GM19467 (cell line): ENCODE measurements around the gene SPINT2.
"Not testable (repeated sequence)": the region's sequence is repeated elsewhere in the genome, so short reads cannot be mapped to it uniquely, and the experiment has no call there.

Source experiments
- ATAC-seq: cut with Tn5 transposase; IDR thresholded peaks from one replicate; pipeline ENCODE4 v1.9.1; 2021; ENCODE audit warnings: mild to moderate bottlenecking, moderate library complexity; ENCODE audit not compliant: unreplicated experiment

SPINT2 gene

GRCh38 chr19:38318660-38319059 lies 54.3 kb downstream of the SPINT2 start:
- no peak for ATAC-seq

GRCh38 chr19:38319421-38320258 lies 55.3 kb downstream of the SPINT2 start, which contains the start of gene KCNK6:
Gene KCNK6 (plus strand): TSS chr19:38319845. CDS start chr19:38319951, 106 bp downstream.
- ATAC-seq: no peak

- no peak for ATAC-seq
Observed at GRCh38 chr19:38320969-38321339, 56.6 kb downstream of the SPINT2 start.

DNA sequence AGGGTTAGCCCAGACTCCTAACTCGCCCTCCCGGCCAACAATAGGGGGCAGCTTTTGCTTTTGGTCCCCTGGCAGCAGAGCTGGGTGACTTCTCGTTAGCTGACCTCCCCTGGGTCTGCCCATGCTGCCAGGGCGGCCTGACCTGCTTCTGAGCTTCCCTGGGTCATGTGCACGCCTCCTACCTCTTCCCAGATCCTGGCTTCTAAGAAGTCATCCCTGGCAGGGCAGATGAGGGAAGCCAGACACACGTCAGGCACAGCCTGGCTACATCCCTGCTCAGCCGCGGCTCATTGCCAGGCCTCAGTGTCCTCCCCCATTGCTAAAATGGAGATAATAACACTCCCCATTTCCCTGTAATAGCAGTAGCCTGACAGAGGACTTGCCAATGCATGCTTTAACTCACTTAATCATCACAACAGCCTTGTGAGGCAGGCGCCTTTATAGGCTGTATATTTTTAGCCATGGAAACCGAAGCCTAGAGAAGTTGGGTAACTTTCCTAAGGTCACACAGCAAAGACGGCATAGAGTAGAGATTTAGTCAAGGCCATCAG lies 57.3 kb downstream of the SPINT2 start:
- ATAC-seq: no peak

DNA sequence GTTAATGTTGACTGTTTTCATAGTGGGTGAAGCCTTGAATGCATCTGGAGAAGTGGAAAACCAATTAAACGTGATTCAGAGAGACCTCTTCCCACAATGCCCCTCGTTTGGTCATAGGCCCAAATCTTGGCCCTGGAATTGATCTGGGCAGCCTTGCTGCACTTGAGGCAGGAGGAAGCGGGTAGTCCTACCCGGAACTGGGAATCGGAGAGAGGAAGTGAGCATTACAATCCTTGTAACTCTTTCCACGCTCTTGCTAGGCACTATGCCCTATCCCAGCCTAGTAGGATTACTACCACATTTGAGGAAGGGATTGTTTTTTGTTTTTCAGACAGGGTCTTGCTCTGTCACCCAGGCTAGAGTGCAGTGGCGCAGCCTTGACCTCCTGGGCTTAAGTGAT lies 58.9 kb downstream of the SPINT2 start:
- no peak for ATAC-seq

- no peak for ATAC-seq
Observed at GRCh38 chr19:38324431-38324830, 60.1 kb downstream of the SPINT2 start.

- ATAC-seq: no peak
Observed at GRCh38 chr19:38326591-38326990, 62.2 kb downstream of the SPINT2 start.

GRCh38 chr19:38329651-38330050 lies 65.3 kb downstream of the SPINT2 start:
- no peak for ATAC-seq

GRCh38 chr19:38331728-38332127 lies 67.4 kb downstream of the SPINT2 start:
- ATAC-seq: no peak

- no peak for ATAC-seq
Observed at GRCh38 chr19:38333245-38333644, 68.9 kb downstream of the SPINT2 start.

GRCh38 chr19:38335949-38336637 lies 71.7 kb downstream of the SPINT2 start:
- peak; percentile 69 for ATAC-seq

- ATAC-seq: peak; percentile 48
Observed at GRCh38 chr19:38336638-38337359, 72.4 kb downstream of the SPINT2 start.

GRCh38 chr19:38337360-38337653 lies 72.9 kb downstream of the SPINT2 start:
- no peak for ATAC-seq

DNA sequence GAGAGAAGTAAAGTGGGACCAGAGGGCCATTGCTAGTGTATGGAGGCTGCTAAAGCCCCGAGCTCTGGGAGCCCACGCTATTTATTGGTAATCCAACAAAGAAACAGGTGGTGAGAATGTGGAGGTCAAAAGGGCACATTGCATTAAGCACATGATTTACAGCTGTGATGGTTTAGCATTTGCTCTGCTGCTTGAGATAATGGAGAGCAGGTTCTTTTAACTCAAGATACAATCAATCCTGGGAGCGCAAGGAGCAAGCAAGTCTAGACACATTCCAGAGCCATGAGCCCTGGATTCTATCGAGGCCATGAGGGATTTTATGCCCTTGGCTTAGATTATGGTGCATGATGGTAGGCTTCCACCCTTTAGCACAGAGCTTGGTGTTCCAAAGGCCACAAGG lies 74.6 kb downstream of the SPINT2 start:
- not testable (repeated sequence) for ATAC-seq

DNA sequence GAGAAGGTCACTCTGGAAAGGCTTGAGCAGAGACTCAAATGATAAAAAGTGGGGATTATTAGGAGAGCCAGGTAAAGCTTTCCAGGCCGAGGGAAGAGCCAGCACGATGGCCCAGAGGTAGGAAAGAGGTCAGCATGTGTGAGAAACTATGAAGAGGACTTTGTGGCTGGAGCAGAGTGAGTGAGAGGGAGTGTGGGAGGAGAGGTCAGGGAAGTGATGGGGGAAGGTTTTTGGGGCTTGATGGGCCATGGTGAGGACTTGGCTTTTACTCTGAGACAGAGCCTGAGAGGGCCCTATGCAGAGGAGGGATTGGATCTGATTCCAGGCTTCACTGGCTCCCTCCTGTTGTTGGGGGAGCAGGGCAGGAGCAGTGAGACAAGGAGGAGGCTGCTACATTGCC lies 76.6 kb downstream of the SPINT2 start:
- no peak for ATAC-seq
